K562 (cell line): ENCODE results near the gene AGR3.

ENCODE experiments used
- GABPA ChIP-seq: fragments of 200-800 bp; sonication (Bioruptor generic); conservative IDR thresholded peaks from 2 replicates; pipeline ENCODE4 v1.6.1; 2016; ENCODE audit warnings: low read depth, missing genetic modification characterization, missing compliant biosample characterization
- MEF2D ChIP-seq: conservative IDR thresholded peaks from 2 replicates; pipeline ENCODE4 v1.6.1; 2016; ENCODE audit warnings: low read depth, missing genetic modification characterization, missing compliant biosample characterization
- STAT6 ChIP-seq: sonication (generic); formaldehyde crosslinking; IDR thresholded peaks from 2 replicates; pipeline ENCODE4 v1.8.1; 2023; ENCODE audit warnings: mild to moderate bottlenecking, missing genetic modification reagents
- TEAD1 ChIP-seq, 2 experiments: fragments of 450-650 bp in 1 of 2; sonication (generic) in 1 of 2; formaldehyde crosslinking; IDR thresholded peaks; 2 replicates each; pipeline versions ENCODE4 v1.4.0 to v1.8.0; 2020 to 2022; ENCODE audit warnings: mild to moderate bottlenecking in 2 of 2, missing genetic modification reagents in 1 of 2

GRCh38 chr7:16841681-16842080, 40.1 kb downstream of the AGR3 start:
- TF ChIP-seq MEF2D (tag) (no peak), STAT6 (CRISPR knock-in tag) (no peak), TEAD1 (CRISPR knock-in tag; IDR thresholded peaks at IDR 0.05) (no peak), GABPA (tag) (no peak)
